Cardiac muscle cell (in vitro differentiated cells and primary cell): ENCODE results near the gene HLA-DMA. TPM values are rescaled to one million over a fixed set of nuclear protein-coding genes. Genes with fewer than 3 reads are reported as not detected.

Experiments used
- DNase-seq, 2 donors: peaks; one replicate each; pipeline versions ENCODE4 v3.0.0 to v3.0.0-alpha.2; 2010 to 2017; ENCODE audit warnings: low read depth in 1 of 2, low spot score in 1 of 2
- H3K27ac ChIP-seq: fragments of 200-600 bp; sonication (generic); 2 replicates; pipeline ENCODE4 v1.5.1; 2016
- H3K27me3 ChIP-seq: fragments of 200-600 bp; sonication (generic); 2 replicates; pipeline ENCODE4 v1.6.0; 2016; ENCODE audit warnings: control low read depth
- H3K36me3 ChIP-seq: fragments of 200-600 bp; sonication (generic); 2 replicates; pipeline ENCODE4 v1.5.1; 2016; ENCODE audit warnings: control low read depth
- H3K4me1 ChIP-seq: fragments of 200-600 bp; sonication (generic); 2 replicates; pipeline ENCODE4 v1.8.1; 2017; ENCODE audit warnings: low read depth, mild to moderate bottlenecking, mixed run types
- H3K4me3 ChIP-seq: fragments of 200-600 bp; sonication (generic); 2 replicates; pipeline ENCODE4 v1.5.1; 2016; ENCODE audit warnings: mild to moderate bottlenecking
- H3K9me3 ChIP-seq: fragments of 200-600 bp; sonication (generic); 2 replicates; pipeline ENCODE4 v1.5.1; 2017; ENCODE audit warnings: low read depth, mild to moderate bottlenecking, control low read depth
- polyA plus RNA-seq: library from polyadenylated mRNA; unstranded; fragments of >200 nt; fragmentation: Nextera tagmentation; extraction: Ambion mirVana; gene quantifications from 2 replicates; pipeline ENCODE4 v1.2.1, GENCODE V29; 2016
- total RNA-seq: library from RNA; depleted of rRNA; stranded (reverse); fragments of >200 nt; gene quantifications from 2 replicates; pipeline ENCODE4 v1.2.3, GENCODE V29; 2016
- TF ChIP-seq, protein P1 (sequence below): IDR thresholded peaks from 2 replicates; pipeline ENCODE4 v1.5.1; 2012; ENCODE audit warnings: low read depth, mild to moderate bottlenecking, low read length

The HLA-DMA gene
- total and polyA plus RNA-seq, 2 experiments from 2014 or later = 2.9 to 3.7 TPM

DNA sequence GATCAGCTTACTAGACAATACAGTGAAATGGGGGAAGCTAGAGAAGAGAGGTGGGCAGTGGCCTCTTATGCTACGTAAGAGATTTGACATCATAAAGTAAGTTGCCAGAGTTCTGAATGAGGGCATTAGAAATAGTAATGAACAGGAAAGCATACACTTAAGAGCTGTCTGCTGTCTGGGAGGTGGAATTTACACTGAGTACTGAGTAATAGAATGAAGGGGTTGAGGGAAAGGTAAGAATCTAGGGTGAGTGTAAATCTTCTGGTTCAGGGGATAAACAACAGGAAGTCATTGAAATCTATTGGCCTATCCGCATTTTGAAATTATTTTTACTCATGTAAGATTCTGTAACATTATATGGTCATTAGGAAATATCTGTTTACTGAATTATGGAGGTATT lies 47.8 kb downstream of the HLA-DMA start:
- Histone ChIP-seq H3K9me3 (no peaks in the 10 kb centered on the region), H3K27ac (no peak overlapping the region), H3K27me3 (peaks cover 10% of the 10 kb centered on the region), H3K36me3 (no peaks in the 10 kb centered on the region), H3K4me1 (no peaks in the 10 kb centered on the region), H3K4me3 (no peak overlapping the region)
- DNase-seq = no peak
- TF ChIP-seq, protein P1, sequence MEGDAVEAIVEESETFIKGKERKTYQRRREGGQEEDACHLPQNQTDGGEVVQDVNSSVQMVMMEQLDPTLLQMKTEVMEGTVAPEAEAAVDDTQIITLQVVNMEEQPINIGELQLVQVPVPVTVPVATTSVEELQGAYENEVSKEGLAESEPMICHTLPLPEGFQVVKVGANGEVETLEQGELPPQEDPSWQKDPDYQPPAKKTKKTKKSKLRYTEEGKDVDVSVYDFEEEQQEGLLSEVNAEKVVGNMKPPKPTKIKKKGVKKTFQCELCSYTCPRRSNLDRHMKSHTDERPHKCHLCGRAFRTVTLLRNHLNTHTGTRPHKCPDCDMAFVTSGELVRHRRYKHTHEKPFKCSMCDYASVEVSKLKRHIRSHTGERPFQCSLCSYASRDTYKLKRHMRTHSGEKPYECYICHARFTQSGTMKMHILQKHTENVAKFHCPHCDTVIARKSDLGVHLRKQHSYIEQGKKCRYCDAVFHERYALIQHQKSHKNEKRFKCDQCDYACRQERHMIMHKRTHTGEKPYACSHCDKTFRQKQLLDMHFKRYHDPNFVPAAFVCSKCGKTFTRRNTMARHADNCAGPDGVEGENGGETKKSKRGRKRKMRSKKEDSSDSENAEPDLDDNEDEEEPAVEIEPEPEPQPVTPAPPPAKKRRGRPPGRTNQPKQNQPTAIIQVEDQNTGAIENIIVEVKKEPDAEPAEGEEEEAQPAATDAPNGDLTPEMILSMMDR = no peak

DNA sequence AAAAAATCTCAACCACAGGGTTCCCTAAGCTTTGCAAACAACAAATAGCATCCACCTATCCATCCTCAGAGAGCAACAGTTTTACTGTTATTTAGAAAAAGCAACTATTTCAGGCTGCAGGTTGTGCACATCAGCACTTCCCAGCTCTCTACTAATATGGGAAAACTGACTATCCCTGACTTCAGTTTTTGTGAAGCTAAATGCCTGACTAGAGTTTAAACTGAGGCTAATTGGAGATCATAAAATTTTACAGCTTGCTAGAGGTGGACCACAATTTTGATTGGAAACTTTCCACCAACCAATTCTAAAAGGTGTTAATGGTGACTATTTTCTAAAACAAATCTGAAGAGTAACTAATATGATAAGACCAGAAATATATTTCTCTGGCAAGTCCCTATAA lies 48.9 kb downstream of the HLA-DMA start:
- TF ChIP-seq, protein P1 = no peak
- H3K9me3 ChIP-seq = no peaks in the 10 kb centered on the region
- H3K4me3 ChIP-seq = no peak overlapping the region
- H3K27ac ChIP-seq = no peak overlapping the region
- no peak for DNase-seq
- no peaks in the 10 kb centered on the region for H3K4me1 ChIP-seq
- no peaks in the 10 kb centered on the region for H3K36me3 ChIP-seq
- H3K27me3 ChIP-seq = peaks cover 3% of the 10 kb centered on the region

Other genes starting within 250 kb of the HLA-DMA start
- not detected in 2 replicates for gene HLA-DQA2, start 211.7 kb downstream of the HLA-DMA start, total RNA-seq
- gene HLA-DQA2, start 211.7 kb downstream of the HLA-DMA start, polyA plus RNA-seq = not detected in 2 replicates
- gene HLA-DQB2, start 189.6 kb downstream of the HLA-DMA start, total RNA-seq = not detected in 2 replicates
- gene HLA-DQB2, start 189.6 kb downstream of the HLA-DMA start, polyA plus RNA-seq = not detected in 2 replicates
- not detected in 2 replicates for gene HLA-DOB, start 136.1 kb downstream of the HLA-DMA start, total RNA-seq
- not detected in 2 replicates for gene HLA-DOB, start 136.1 kb downstream of the HLA-DMA start, polyA plus RNA-seq
- gene TAP2, start 114.4 kb downstream of the HLA-DMA start, total RNA-seq = 2.6 and 5.1 TPM in 2 replicates
- gene TAP2, start 114.4 kb downstream of the HLA-DMA start, polyA plus RNA-seq = 2.1 and 2.5 TPM in 2 replicates
- gene PSMB8, start 109.0 kb downstream of the HLA-DMA start, total RNA-seq = 0.21 and 0.42 TPM in 2 replicates
- gene PSMB8, start 109.0 kb downstream of the HLA-DMA start, polyA plus RNA-seq = 0.57 and 0.66 TPM in 2 replicates
- gene TAP1, start 99.4 kb downstream of the HLA-DMA start, total RNA-seq = 6.8 and 11.6 TPM in 2 replicates
- gene TAP1, start 99.4 kb downstream of the HLA-DMA start, polyA plus RNA-seq = 11.2 and 12.6 TPM in 2 replicates
- 2.0 and 4.5 TPM in 2 replicates for gene PSMB9, start 98.9 kb downstream of the HLA-DMA start, total RNA-seq
- gene PSMB9, start 98.9 kb downstream of the HLA-DMA start, polyA plus RNA-seq = 5.9 and 11.0 TPM in 2 replicates
- gene HLA-DMB, start 12.1 kb downstream of the HLA-DMA start, total RNA-seq = not detected in 2 replicates
- gene HLA-DMB, start 12.1 kb downstream of the HLA-DMA start, polyA plus RNA-seq = not detected in 2 replicates
- gene BRD2, start 15.5 kb upstream of the HLA-DMA start, total RNA-seq = 167 and 232 TPM in 2 replicates
- gene BRD2, start 15.5 kb upstream of the HLA-DMA start, polyA plus RNA-seq = 137 and 166 TPM in 2 replicates
- gene HLA-DOA, start 56.5 kb upstream of the HLA-DMA start, total RNA-seq = 0.25 and 0.74 TPM in 2 replicates
- 0.57 TPM in 1 of 2 replicates, not detected in the other for gene HLA-DOA, start 56.5 kb upstream of the HLA-DMA start, polyA plus RNA-seq
- 0.21 and 1.1 TPM in 2 replicates for gene HLA-DPA1, start 120.6 kb upstream of the HLA-DMA start, total RNA-seq
- 1.2 and 1.9 TPM in 2 replicates for gene HLA-DPA1, start 120.6 kb upstream of the HLA-DMA start, polyA plus RNA-seq
- 14.3 and 26.1 TPM in 2 replicates for gene HLA-DPB1, start 122.9 kb upstream of the HLA-DMA start, total RNA-seq
- gene HLA-DPB1, start 122.9 kb upstream of the HLA-DMA start, polyA plus RNA-seq = 8.6 and 11.1 TPM in 2 replicates
- gene COL11A2, start 239.4 kb upstream of the HLA-DMA start, total RNA-seq = 70.6 and 94.6 TPM in 2 replicates
- gene COL11A2, start 239.4 kb upstream of the HLA-DMA start, polyA plus RNA-seq = 59.6 and 63.8 TPM in 2 replicates
- 38.1 and 46.7 TPM in 2 replicates for gene RXRB, start 247.6 kb upstream of the HLA-DMA start, total RNA-seq
- gene RXRB, start 247.6 kb upstream of the HLA-DMA start, polyA plus RNA-seq = 37.8 and 39.6 TPM in 2 replicates
- 147 and 150 TPM in 2 replicates for gene SLC39A7, start 247.8 kb upstream of the HLA-DMA start, total RNA-seq
- gene SLC39A7, start 247.8 kb upstream of the HLA-DMA start, polyA plus RNA-seq = 35.1 and 51.3 TPM in 2 replicates